ENCODE data around the gene MACROH2A2.

Gene MACROH2A2

GRCh38 chr10:70117646-70118045 lies 65.0 kb downstream of the MACROH2A2 start:
- Mint-ChIP-seq H3K27ac (no peak overlapping the region), H3K4me3 (no peak overlapping the region), H3K27me3 (ENCODE audit: low read depth) (no peaks in the 10 kb centered on the region), H3K4me1 (no peaks in the 10 kb centered on the region), H3K9me3 (no peaks in the 10 kb centered on the region), H3K36me3 (ENCODE audit: low read depth) (peaks cover 15% of the 10 kb centered on the region)
- no peak for TF ChIP-seq CTCF (IDR thresholded peaks at IDR 0.05; ENCODE audit: unreplicated experiment in 3 of 3)

GRCh38 chr10:70118196-70118595 lies 65.5 kb downstream of the MACROH2A2 start:
- H3K9me3 Mint-ChIP-seq = no peaks in the 10 kb centered on the region
- no peaks in the 10 kb centered on the region for H3K4me1 Mint-ChIP-seq
- H3K36me3 Mint-ChIP-seq (ENCODE audit: low read depth) = peaks cover 10% of the 10 kb centered on the region
- H3K27ac Mint-ChIP-seq = no peak overlapping the region
- no peaks in the 10 kb centered on the region for H3K27me3 Mint-ChIP-seq (ENCODE audit: low read depth)
- no peak overlapping the region for H3K4me3 Mint-ChIP-seq
- TF ChIP-seq CTCF (IDR thresholded peaks at IDR 0.05; ENCODE audit: unreplicated experiment in 3 of 3) = no peak

- TF ChIP-seq CTCF (IDR thresholded peaks at IDR 0.05; ENCODE audit: unreplicated experiment in 3 of 3) = no peak
Observed at GRCh38 chr10:70119197-70119596, 66.6 kb downstream of the MACROH2A2 start.

GRCh38 chr10:70119623-70120022 lies 67.0 kb downstream of the MACROH2A2 start:
- TF ChIP-seq CTCF (IDR thresholded peaks at IDR 0.05; ENCODE audit: unreplicated experiment in 3 of 3) = no peak
- Mint-ChIP-seq H3K4me1 (no peaks in the 10 kb centered on the region), H3K36me3 (ENCODE audit: low read depth) (peaks cover 4% of the 10 kb centered on the region), H3K27me3 (ENCODE audit: low read depth) (no peaks in the 10 kb centered on the region), H3K27ac (no peak overlapping the region), H3K9me3 (no peaks in the 10 kb centered on the region), H3K4me3 (no peak overlapping the region)

More at GRCh38 chr10:70119197-70119596, 66.6 kb downstream of the MACROH2A2 start:
- H3K27ac Mint-ChIP-seq = no peak overlapping the region
- H3K9me3 Mint-ChIP-seq = no peaks in the 10 kb centered on the region
- no peaks in the 10 kb centered on the region for H3K27me3 Mint-ChIP-seq (ENCODE audit: low read depth)
- no peak overlapping the region for H3K4me3 Mint-ChIP-seq
- H3K36me3 Mint-ChIP-seq (ENCODE audit: low read depth) = peaks cover 4% of the 10 kb centered on the region
- H3K4me1 Mint-ChIP-seq = no peaks in the 10 kb centered on the region

- no peaks in the 10 kb centered on the region for H3K9me3 Mint-ChIP-seq
- H3K27ac Mint-ChIP-seq = no peak overlapping the region
- no peak overlapping the region for H3K4me3 Mint-ChIP-seq
- no peak for TF ChIP-seq CTCF (IDR thresholded peaks at IDR 0.05; ENCODE audit: unreplicated experiment in 3 of 3)
- H3K36me3 Mint-ChIP-seq (ENCODE audit: low read depth) = peaks cover 4% of the 10 kb centered on the region
- no peaks in the 10 kb centered on the region for H3K4me1 Mint-ChIP-seq
- no peaks in the 10 kb centered on the region for H3K27me3 Mint-ChIP-seq (ENCODE audit: low read depth)
Observed at GRCh38 chr10:70120417-70120816, 67.8 kb downstream of the MACROH2A2 start.

GRCh38 chr10:70121281-70121949 lies 68.8 kb downstream of the MACROH2A2 start:
- Mint-ChIP-seq H3K4me1 (no peaks in the 10 kb centered on the region), H3K27me3 (ENCODE audit: low read depth) (no peaks in the 10 kb centered on the region), H3K9me3 (no peaks in the 10 kb centered on the region), H3K27ac (no peak overlapping the region), H3K36me3 (ENCODE audit: low read depth) (peaks cover 4% of the 10 kb centered on the region), H3K4me3 (no peak overlapping the region)
- no peak for TF ChIP-seq CTCF (IDR thresholded peaks at IDR 0.05; ENCODE audit: unreplicated experiment in 3 of 3)
